GM12892 (cell line): ENCODE results near the gene EXOC1L.

ENCODE experiments used
- POLR2A ChIP-seq: IDR thresholded peaks from 2 replicates; pipeline ENCODE4 v1.6.1; 2011; ENCODE audit warnings: low read depth, low read length, control low read depth
- POLR2AphosphoS5 ChIP-seq: IDR thresholded peaks from 2 replicates; pipeline ENCODE4 v1.6.1; 2011; ENCODE audit warnings: low read depth, low read length, control low read depth
- TAF1 ChIP-seq: IDR thresholded peaks from 2 replicates; pipeline ENCODE4 v1.6.1; 2011; ENCODE audit warnings: low read depth, mild to moderate bottlenecking, control low read depth, low read length, borderline replicate concordance

DNA sequence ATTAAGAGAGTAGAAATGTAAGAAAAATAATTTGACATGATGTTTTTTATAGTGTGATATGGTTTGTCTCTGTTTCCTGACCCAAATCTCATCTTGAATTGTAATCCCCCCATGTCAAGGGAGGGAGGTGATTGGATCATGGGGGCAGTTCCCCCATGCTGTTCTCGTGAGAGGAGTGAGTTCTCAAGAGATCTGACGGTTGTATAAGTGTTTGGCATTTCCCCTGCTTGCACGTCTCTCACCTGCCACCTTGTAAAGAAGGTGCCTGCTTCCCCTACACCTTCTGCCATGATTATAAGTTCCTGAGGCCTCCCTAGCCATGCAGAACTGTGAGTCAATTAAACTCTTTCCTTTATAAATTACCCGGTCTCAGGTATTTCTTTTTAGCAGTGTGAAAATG lies 34.8 kb upstream of the EXOC1L start:
- TF ChIP-seq TAF1, result no peak
- TF ChIP-seq POLR2AphosphoS5, result no peak
- TF ChIP-seq POLR2A, result no peak
